H9 (cell line): ENCODE measurements around the gene ANKH. TPM values are rescaled to one million over a fixed set of nuclear protein-coding genes. Genes with fewer than 3 reads are reported as not detected.

Experiments used
- DNase-seq: peaks from one replicate; pipeline ENCODE4 v3.0.0-alpha.2; 2017
- H2AFZ ChIP-seq: one replicate; pipeline ENCODE4 v1.6.1; 2013; ENCODE audit warnings: mild to moderate bottlenecking, low read length, control low read depth, moderate library complexity
- H2AK5ac ChIP-seq: 2 replicates; pipeline ENCODE4 v1.6.1; 2013; ENCODE audit warnings: low read length, control low read depth, mixed read lengths; ENCODE audit not compliant: insufficient read length
- H2BK120ac ChIP-seq: one replicate; pipeline ENCODE4 v1.6.1; 2013; ENCODE audit warnings: low read depth, mild to moderate bottlenecking, low read length, control low read depth, inconsistent platforms; ENCODE audit not compliant: poor library complexity, severe bottlenecking
- H2BK12ac ChIP-seq: 2 replicates; pipeline ENCODE4 v1.6.1; 2013; ENCODE audit warnings: low read length, control low read depth, mixed read lengths, low read depth; ENCODE audit not compliant: insufficient read length
- H2BK15ac ChIP-seq: 2 replicates; pipeline ENCODE4 v1.6.1; 2013; ENCODE audit warnings: low read depth, low read length, control low read depth
- H2BK20ac ChIP-seq: one replicate; pipeline ENCODE4 v1.6.1; 2013; ENCODE audit warnings: low read depth, mild to moderate bottlenecking, low read length, control low read depth, inconsistent platforms; ENCODE audit not compliant: poor library complexity, severe bottlenecking
- H2BK5ac ChIP-seq: 2 replicates; pipeline ENCODE4 v1.6.1; 2013; ENCODE audit warnings: low read length, control low read depth, mixed read lengths; ENCODE audit not compliant: insufficient read length
- H3K14ac ChIP-seq: 2 replicates; pipeline ENCODE4 v1.6.1; 2013; ENCODE audit warnings: low read length, control low read depth; ENCODE audit not compliant: insufficient read depth
- H3K18ac ChIP-seq: 2 replicates; pipeline ENCODE4 v1.6.1; 2013; ENCODE audit warnings: low read depth, mild to moderate bottlenecking, mixed read lengths, low read length, control low read depth; ENCODE audit not compliant: insufficient read length
- H3K23ac ChIP-seq: 2 replicates; pipeline ENCODE4 v1.6.1; 2013; ENCODE audit warnings: low read length, control low read depth, mixed read lengths, low read depth; ENCODE audit not compliant: insufficient read length
- H3K23me2 ChIP-seq: 2 replicates; pipeline ENCODE4 v1.6.1; 2013; ENCODE audit warnings: low read depth, mild to moderate bottlenecking, mixed read lengths, low read length, control low read depth; ENCODE audit not compliant: insufficient read length, poor library complexity, severe bottlenecking
- H3K27ac ChIP-seq: 2 replicates; pipeline ENCODE4 v1.5.1; 2013; ENCODE audit warnings: low read length, control low read depth, mixed read lengths, low read depth; ENCODE audit not compliant: insufficient read length
- H3K27me3 ChIP-seq: 2 replicates; pipeline ENCODE4 v1.6.1; 2013; ENCODE audit warnings: low read length, control low read depth, inconsistent platforms; ENCODE audit not compliant: insufficient read depth
- H3K4ac ChIP-seq: 2 replicates; pipeline ENCODE4 v1.6.1; 2013; ENCODE audit warnings: low read depth, mild to moderate bottlenecking, control low read depth, inconsistent platforms, low read length, moderate library complexity
- H3K4me1 ChIP-seq: 2 replicates; pipeline ENCODE4 v1.6.1; 2013; ENCODE audit warnings: low read length, control low read depth, inconsistent platforms; ENCODE audit not compliant: insufficient read depth
- H3K4me2 ChIP-seq: 2 replicates; pipeline ENCODE4 v1.6.1; 2013; ENCODE audit warnings: low read length, control low read depth, mixed read lengths; ENCODE audit not compliant: insufficient read length, insufficient read depth
- H3K56ac ChIP-seq: 2 replicates; pipeline ENCODE4 v1.6.1; 2013; ENCODE audit warnings: low read depth, mild to moderate bottlenecking, mixed read lengths, low read length, control low read depth; ENCODE audit not compliant: insufficient read length
- H3K79me1 ChIP-seq: 2 replicates; pipeline ENCODE4 v1.6.1; 2013; ENCODE audit warnings: low read depth, mild to moderate bottlenecking, moderate library complexity, low read length, control low read depth, inconsistent platforms; ENCODE audit not compliant: insufficient read depth, poor library complexity, severe bottlenecking
- H3K79me2 ChIP-seq: 2 replicates; pipeline ENCODE4 v1.6.1; 2013; ENCODE audit warnings: low read length, control low read depth, inconsistent platforms; ENCODE audit not compliant: insufficient read depth
- H3K9ac ChIP-seq: 2 replicates; pipeline ENCODE4 v1.6.1; 2013; ENCODE audit warnings: low read length, control low read depth, mixed read lengths; ENCODE audit not compliant: insufficient read length; ENCODE audit errors: extremely low read depth
- H3K9me3 ChIP-seq: one replicate; pipeline ENCODE4 v1.6.1; 2013; ENCODE audit warnings: low read depth, low read length, inconsistent platforms; ENCODE audit not compliant: control insufficient read depth
- H3T11ph ChIP-seq: one replicate; pipeline ENCODE4 v1.6.1; 2013; ENCODE audit warnings: mild to moderate bottlenecking, low read length, control low read depth, inconsistent platforms
- H4K20me1 ChIP-seq: one replicate; pipeline ENCODE4 v1.6.1; 2013; ENCODE audit not compliant: control insufficient read depth, insufficient read length, insufficient read depth
- H4K5ac ChIP-seq: 2 replicates; pipeline ENCODE4 v1.6.1; 2013; ENCODE audit warnings: low read depth, mild to moderate bottlenecking, mixed read lengths, low read length, control low read depth; ENCODE audit not compliant: insufficient read length
- H4K8ac ChIP-seq: replicated peaks from 2 replicates; pipeline ENCODE4 v1.6.1; 2013; ENCODE audit warnings: low read length, control low read depth, mixed read lengths, low read depth; ENCODE audit not compliant: insufficient read length
- H4K91ac ChIP-seq: 2 replicates; pipeline ENCODE4 v1.6.1; 2013; ENCODE audit warnings: low read depth, mild to moderate bottlenecking, moderate library complexity, mixed read lengths, low read length, control low read depth; ENCODE audit not compliant: insufficient read length
- H3K27ac Mint-ChIP-seq, 3 experiments: 2 replicates in 2 of 3; 3 replicates in 1 of 3; pipeline ENCODE4 v1.8.0; 2020 to 2021; ENCODE audit warnings: mixed read lengths in 3 of 3, mild to moderate bottlenecking in 1 of 3, moderate library complexity in 1 of 3
- H3K27me3 Mint-ChIP-seq: 2 replicates; pipeline ENCODE4 v1.8.0; 2021; ENCODE audit warnings: low read depth, mild to moderate bottlenecking, moderate library complexity, mixed read lengths
- H3K36me3 Mint-ChIP-seq, 3 experiments: 2 replicates in 2 of 3; 3 replicates in 1 of 3; pipeline ENCODE4 v1.8.0; 2020 to 2021; ENCODE audit warnings: low read depth in 3 of 3, mixed read lengths in 3 of 3; ENCODE audit not compliant: insufficient read depth in 1 of 3
- H3K4me1 Mint-ChIP-seq, 2 experiments: 2 replicates each; pipeline ENCODE4 v1.8.0; 2020; ENCODE audit warnings: mixed read lengths in 2 of 2
- H3K4me3 Mint-ChIP-seq, 2 experiments: 2 replicates in 1 of 2; 3 replicates in 1 of 2; pipeline ENCODE4 v1.8.0; 2020 to 2021; ENCODE audit warnings: mild to moderate bottlenecking in 2 of 2, mixed read lengths in 2 of 2, moderate library complexity in 1 of 2
- H3K9me3 Mint-ChIP-seq, 2 experiments: 2 replicates in 1 of 2; 3 replicates in 1 of 2; pipeline ENCODE4 v1.8.0; 2020; ENCODE audit warnings: mild to moderate bottlenecking in 2 of 2, mixed read lengths in 2 of 2, moderate library complexity in 1 of 2
- CTCF ChIP-seq: fragments of 200-600 bp; sonication (generic); conservative IDR thresholded peaks from 3 replicates; pipeline ENCODE4 v1.8.0; 2021; ENCODE audit warnings: antibody characterized with exemption, mild to moderate bottlenecking
- WGBS: extraction: QIAGEN DNeasy Blood & Tissue Kit; methylation state at CpG from one replicate; pipeline ENCODE4 v1.1.7; 2013; ENCODE audit warnings: missing lambda C conversion rate, low lambda C conversion rate, mixed read lengths; ENCODE audit not compliant: insufficient read length; ENCODE audit errors: extremely low coverage; 5-methylcytosine and 5-hydroxymethylcytosine counted together
- total RNA-seq: library from RNA; stranded (reverse); gene quantifications from 2 replicates; pipeline ENCODE4 v1.2.1, GENCODE V29; 2021

ANKH gene
- total RNA-seq, 1 experiment from 2014 or later, result 9.6 TPM

DNA sequence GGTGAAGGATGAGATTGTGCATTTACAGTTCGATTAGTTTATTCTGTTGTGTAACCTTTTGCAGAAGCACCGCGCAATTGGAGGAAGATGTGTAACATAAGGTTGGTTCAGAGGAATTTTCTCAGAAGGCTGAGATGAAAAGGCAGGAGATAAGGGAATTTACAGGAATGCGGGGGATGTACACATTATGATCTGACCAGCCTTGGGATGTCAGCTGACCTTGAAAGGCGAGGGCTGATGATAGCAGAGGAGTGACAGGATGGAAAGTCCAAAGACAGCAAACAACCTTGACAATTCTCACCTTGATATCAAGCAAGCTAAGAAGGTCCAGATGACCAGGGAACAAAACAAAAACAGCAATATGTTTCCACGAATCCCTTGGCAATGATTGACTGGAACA is 118.3 kb downstream of the ANKH start:
- Mint-ChIP-seq H3K4me3 (no peak overlapping the region), H3K27me3 (no peaks in the 10 kb centered on the region), H3K9me3 (no peaks in the 10 kb centered on the region), H3K4me1 (peaks cover 9 to 10% of the 10 kb centered on the region in 2 experiments), H3K36me3 (no peaks in the 10 kb centered on the region; a peak in 1 of 7 replicates), H3K27ac (no peak overlapping the region)
- H4K5ac ChIP-seq, result no peak overlapping the region
- no peak overlapping the region for H2BK15ac ChIP-seq
- no peak overlapping the region for H2BK5ac ChIP-seq
- H3K79me1 ChIP-seq, result no peaks in the 10 kb centered on the region
- H4K8ac ChIP-seq, result no peak overlapping the region
- H3K4me2 ChIP-seq, result no peak overlapping the region
- no peaks in the 10 kb centered on the region for H3K27me3 ChIP-seq
- peaks cover 3% of the 10 kb centered on the region; the same call in 1 of the 2 replicates for H3K4me1 ChIP-seq
- H2AFZ ChIP-seq, result no peak overlapping the region
- no peak for DNase-seq
- no peak overlapping the region for H2AK5ac ChIP-seq
- no peak overlapping the region for H2BK12ac ChIP-seq
- no peak overlapping the region for H3K14ac ChIP-seq
- no peaks in the 10 kb centered on the region for H3K23me2 ChIP-seq
- no peaks in the 10 kb centered on the region for H3K9me3 ChIP-seq
- H3K56ac ChIP-seq, result no peak overlapping the region
- no peak overlapping the region for H4K91ac ChIP-seq
- H3K18ac ChIP-seq, result no peak overlapping the region
- no peak for TF ChIP-seq CTCF
- no peak overlapping the region for H2BK20ac ChIP-seq
- H3K4ac ChIP-seq, result no peak overlapping the region
- no peak overlapping the region for H3K23ac ChIP-seq
- H3T11ph ChIP-seq, result no peak overlapping the region
- H2BK120ac ChIP-seq, result no peak overlapping the region
- WGBS, result no CpG with 5 or more reads among the region's 6 CpGs
- no peak overlapping the region for H3K9ac ChIP-seq
- no peak overlapping the region for H3K27ac ChIP-seq
- H3K79me2 ChIP-seq, result no peaks in the 10 kb centered on the region
- no peaks in the 10 kb centered on the region for H4K20me1 ChIP-seq
